GM21447 (cell line): ENCODE measurements around the gene S1PR3.

Experiments used
- ATAC-seq: cut with Tn5 transposase; IDR thresholded peaks from one replicate; pipeline ENCODE4 v1.9.1; 2021; ENCODE audit not compliant: unreplicated experiment

S1PR3 gene

DNA sequence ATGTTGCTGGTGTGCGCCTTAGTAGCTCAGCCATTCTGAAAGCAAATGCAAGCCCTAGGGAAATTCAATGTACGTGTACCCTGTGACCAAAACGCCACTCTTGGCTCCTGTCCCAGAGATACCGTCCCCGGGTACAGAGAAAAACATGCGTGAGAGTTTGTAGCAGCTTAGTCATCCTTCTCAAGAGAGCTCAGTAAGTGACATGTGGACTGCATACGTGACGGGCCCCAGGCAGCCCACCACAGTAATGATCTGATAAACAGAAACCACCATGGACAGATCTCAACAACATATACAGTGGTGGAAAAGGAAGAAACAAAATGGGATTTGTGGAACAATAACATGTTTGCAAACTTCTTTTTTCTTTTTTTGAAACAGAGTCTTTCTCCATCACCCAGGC, 45.1 kb downstream of the S1PR3 start:
- no peak for ATAC-seq

DNA sequence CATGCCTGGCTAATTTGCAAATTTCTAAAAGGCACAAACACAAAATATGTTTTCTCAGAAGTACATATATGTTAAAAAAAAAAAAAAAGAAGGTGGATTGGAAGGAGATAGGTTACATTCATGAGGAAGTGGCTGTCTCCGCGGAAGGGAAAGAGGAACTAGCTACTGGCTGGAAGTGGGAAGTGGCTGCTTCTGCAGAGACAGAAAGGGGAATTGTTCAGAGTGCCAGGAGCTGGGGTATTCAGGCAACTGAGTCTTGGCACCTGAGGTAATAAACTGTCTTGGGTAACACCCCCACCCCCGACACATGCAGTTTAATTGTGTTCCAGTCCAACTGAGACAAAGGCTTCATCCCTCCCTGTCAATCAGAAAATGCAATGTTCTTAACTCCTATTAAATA, 45.6 kb downstream of the S1PR3 start:
- ATAC-seq, result no peak

DNA sequence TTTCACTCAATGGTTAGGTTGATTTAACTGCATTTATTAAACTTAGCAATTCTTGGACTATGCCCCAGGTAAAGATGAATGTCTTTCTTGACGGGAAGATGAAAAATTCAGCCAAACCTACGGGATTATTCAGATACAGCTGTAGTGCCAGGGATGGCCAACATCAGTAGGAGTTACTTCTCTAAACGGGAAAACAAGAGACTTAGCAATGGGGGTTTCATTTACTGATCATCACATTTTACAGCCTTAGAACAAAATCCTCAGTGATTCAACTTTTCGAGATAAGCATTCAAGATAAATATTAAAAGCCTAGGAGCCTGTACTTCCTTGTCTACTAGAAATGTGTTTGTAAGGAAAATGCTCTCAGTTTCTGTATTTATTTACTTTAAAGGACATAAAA, 46.1 kb downstream of the S1PR3 start:
- no peak for ATAC-seq

DNA sequence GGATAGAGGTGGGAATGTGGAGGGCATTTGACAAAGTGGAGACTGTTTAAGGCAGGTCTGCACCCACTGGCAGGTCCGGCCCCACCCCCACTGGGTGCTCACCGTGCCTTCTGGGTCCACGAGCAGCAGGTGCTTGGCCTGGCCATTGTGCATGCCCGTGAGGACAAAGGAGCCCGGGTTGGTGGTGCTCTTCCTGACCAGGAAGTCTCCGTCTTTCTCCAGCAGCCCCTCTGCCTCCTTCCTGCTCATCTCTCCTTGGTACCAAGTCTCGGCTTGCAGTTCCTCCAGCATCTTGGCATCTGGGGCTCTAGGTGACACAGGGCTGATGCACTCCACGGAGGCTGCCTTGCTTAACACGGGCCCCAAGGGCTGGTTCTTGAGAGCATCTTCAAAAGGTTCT, 46.6 kb downstream of the S1PR3 start:
- ATAC-seq, result no peak

DNA sequence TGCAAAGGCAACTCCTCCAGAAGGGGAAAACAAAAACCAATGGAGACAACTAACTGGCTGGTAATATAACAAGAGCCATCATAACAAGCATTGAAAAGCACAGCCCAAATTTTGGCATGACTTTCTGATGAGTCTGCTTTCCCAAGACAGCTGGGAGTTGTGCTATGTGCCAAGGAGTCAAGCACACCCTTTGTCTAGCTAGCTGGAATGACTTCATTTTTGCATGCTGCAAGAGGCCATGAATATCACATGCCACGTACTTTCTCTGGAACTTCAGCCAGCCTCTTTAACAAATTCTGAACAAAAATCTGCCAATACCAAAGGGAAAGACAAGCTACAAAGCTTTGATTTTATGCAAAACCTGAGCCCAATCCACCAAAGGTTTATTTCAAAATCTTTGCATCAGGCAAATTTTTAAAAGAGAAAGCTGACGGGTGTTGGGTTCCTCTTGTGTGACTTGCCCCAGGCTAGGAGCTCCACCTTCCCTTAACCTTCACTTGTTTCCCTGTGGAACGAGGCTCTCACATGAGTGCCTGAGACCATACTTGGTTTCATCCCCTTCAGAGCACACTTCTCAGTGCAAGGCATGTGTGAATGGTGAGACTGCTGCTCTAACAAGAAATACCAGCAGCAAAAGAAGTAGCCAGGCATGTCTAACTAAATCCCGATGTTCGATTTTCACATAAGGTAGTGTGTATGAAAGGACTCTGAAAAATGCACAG, 47.3 kb downstream of the S1PR3 start:
- no peak for ATAC-seq

DNA sequence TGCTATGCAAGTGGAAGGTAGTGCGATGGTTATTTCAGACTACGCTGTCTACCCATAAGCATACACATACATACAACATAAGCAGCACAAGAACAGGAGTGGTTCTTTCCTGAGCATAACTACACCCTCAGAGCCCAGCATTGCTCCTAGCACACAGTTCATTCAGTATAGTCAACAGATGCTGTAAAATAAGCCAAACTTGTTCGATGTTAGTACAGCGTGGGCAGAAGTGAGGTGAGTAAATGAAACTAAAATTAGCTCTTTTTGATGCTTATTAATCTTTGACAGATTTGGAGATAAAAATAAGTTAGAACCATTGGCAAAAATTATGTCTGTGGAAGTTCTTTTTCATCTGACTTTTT, 47.8 kb downstream of the S1PR3 start:
- no peak for ATAC-seq

DNA sequence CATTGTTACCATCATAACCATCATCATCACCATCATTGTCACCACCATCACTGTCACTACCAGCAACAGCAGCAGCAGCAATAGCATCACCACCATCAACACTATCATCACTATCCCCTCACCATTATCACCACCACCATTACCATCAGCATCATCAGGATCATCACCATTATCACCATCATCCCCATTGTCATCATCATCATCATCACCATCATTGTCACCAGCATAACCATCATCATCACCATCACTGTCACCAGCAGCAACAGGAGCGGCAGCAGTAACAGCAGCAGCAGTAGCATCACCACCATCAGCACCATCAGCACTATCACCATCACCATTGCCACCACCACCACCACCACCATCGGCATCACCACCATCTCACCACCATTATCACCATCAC, 48.4 kb downstream of the S1PR3 start:
- no peak for ATAC-seq

DNA sequence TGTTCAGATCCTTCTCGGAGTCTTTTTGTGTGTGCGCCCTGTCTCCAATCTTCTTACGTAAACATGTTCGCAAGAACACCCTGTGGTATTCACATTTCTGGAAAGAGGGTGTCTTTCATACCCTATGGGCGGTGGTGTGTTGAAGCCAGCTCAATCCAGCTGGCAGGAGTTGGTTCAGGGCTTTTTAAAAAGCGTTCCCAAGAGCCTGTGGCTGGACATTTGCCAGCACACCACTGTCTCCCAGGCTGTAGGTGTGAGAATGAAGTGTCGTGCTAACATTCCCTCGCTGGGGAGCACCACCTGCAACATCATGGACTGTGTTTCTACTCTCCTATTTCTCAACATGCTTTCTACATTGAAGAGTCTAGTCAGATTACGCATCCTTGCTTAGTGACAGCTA, 51.7 kb downstream of the S1PR3 start:
- ATAC-seq, result no peak

DNA sequence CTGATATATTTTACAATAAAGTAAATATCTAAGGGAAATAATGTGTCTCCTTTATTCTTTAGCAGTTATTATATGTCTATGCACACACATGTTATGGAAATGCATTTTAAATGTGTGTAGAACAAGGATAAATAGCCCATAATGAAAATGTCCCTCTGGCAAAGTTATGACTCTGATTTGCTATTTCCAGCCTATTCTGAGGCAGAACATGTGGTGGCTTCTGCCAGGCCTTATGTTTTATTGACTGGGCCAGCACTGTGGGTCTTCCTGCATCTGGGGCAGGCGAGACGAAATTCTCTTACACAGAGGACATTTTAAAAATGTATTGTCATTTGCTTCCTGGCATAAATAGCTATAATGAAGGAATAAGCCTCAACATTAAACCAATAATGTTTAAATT, 52.8 kb downstream of the S1PR3 start:
- no peak for ATAC-seq

DNA sequence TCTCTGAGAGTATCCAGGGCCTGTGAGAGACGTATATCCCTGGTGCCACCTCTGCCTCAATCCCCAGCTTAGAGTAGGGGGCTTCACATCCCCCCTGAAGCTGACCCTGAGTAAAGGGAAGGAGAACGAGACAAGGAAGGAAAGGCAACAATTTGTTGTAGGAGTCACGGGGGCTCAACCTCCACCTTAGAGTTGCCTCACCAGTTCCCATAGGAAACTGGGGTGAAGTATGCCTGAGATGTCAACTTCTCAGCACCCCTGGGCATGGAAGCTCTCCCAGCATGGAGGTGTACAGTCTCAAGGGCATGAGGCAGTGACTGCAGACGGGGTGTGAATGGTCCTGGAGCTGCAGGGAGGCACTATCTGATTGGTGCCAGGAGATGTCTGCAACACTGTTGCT, 53.6 kb downstream of the S1PR3 start:
- ATAC-seq, result no peak

DNA sequence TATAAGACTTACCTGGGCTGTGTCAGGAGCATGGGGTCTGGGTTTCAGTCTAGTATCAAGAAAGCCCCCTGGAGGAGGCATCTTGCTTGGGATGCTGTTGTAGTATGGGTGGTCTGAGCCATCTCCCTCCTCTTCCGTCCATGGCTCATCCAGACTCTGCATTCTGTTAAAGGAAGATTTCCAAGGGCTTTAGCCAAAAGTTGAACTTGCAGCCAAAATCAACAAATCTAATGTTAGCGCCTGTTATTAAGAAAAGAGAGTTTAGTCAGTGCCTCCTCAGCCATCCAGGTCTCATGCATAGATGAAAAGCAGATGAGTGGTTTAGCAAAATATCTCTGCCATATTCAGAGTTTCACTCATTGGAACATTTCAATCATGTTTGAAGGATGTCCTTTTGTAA, 55.6 kb downstream of the S1PR3 start:
- ATAC-seq, result no peak

DNA sequence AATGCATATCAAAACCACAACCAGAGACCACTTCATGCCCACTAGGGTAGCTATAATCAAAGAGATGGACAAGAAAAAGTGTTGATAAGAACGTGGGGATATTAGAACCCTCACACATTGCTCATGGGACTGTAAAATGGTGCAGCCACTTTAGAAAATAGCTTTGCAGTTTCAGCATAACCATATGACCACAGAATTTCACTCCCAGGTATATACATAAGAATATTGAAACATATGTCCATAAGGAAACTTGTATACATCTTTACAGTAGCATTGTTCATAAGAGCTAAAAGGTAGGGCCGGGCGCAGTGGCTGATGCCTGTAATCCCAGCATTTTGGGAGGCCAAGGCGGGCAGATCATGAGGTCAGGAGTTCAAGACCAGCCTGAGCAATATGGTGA, 56.4 kb downstream of the S1PR3 start:
- ATAC-seq, result no peak

DNA sequence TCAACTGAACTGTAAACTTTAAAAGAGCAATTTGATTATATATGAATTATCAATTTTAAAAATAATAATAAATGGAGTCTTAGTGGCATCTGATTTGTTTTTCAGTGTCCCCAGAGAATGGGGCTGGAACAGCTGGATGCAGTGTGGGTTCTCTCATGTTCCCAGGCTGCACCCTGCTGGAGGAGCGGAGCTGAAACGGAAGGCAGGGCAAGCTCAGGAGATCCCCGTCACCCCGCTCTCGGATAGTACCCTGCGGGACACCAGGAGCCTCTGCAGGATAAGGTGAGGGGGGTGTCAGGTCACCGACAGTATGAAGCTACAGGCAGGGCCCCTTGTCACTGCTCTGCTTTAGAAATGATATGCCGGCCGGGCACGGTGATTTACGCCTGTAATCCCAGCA, 57.3 kb downstream of the S1PR3 start:
- no peak for ATAC-seq

DNA sequence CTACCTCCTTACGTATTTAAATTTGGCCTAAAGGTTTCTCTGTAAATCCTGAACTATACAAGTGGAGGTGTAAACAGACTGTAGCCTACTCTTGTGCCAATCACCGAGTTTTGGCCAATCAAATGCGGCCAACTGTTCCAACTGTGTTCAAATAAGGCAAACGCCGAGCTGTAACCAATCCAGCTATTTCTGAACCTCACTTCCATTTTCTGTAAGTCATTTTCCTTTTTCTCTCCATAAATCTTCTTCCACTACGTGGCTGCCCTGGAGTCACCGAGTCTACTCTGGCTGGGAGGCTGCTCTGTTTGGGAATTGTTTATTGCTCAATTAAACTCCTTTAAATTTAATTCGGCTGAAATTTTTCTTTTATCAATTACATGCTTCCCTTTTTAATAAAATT, 58.4 kb downstream of the S1PR3 start:
- no peak for ATAC-seq

DNA sequence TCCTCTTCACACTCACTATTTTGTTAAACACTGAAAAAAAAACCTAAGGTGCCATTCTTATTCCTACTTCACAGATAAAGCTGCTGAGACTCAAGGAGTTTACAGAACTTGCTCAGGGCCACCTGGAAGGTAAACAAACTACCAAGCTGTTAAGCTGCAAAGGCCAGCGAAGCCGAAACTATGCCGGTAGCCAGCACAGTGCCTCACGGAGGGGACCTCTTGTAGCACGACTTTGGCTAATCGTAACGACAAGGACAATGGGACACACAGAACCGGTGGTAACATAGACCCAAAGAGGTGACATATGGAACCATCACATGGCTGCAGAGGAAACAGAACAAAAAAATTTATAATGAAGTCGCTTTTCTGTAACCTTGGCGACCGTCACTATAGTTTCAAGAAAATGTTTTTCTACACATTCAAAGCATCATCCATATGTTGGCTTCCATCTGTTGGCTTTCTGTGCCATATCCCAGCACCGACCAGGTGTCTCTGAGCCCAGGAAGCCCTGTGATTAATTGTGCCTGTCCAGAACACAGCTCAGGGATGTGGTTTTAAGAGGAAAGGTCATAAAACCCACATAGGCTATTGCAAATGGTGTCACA, 60.3 kb downstream of the S1PR3 start:
- ATAC-seq, result no peak

DNA sequence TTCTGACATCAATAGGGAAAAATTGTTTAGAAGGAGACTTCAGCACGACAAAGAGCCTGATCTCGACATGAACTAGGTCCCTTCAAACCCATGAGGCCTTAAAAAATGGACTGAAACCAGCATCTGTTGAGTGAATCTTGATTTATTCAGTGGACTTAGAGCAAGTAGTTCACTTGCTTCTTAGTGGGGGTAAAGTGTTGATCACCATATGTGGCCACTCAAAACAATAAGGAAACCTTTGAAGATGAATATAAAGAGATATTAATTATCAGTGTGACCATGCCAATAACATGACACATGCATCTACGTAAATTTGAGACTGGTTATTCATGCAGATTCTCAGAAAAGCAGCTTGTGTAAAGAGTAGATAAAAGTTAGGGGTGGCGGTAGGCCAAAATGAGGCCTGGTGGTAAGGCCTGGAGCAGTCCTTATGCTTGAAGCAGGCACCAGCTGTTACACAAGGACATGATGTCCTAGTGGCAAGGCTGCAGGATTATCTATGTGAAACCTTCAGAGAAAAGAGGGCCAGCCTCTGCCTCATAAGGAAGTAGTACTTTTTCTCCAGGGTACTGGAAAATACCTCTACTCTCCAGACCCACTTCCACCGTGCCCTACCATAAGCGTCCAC, 61.3 kb downstream of the S1PR3 start:
- no peak for ATAC-seq

DNA sequence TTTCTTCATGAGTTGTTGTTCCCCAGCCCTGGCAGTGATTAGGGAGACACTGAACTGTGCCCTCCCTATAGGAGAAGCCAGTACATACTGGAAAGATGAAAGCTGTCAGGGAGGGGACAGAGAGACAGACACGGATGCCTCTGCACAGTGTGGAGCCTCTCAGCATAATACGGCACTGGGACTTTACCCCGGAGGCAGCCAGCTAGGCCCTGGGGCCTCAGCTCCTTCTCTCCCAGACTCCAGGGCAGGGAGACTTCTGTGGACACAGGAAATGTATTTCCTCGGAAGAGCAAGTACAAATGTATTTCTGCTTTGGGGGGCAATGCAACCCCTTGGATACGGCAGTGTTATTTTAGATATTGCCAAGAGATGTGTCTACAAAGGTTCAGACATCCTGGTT, 62.0 kb downstream of the S1PR3 start:
- no peak for ATAC-seq
